ENCODE data around the gene LIN28A. TPM values are rescaled to one million over a fixed set of nuclear protein-coding genes. Genes with fewer than 3 reads are reported as not detected.

Gene LIN28A
- total RNA-seq, 1 experiment from 2014 or later, result 1,289 TPM

DNA sequence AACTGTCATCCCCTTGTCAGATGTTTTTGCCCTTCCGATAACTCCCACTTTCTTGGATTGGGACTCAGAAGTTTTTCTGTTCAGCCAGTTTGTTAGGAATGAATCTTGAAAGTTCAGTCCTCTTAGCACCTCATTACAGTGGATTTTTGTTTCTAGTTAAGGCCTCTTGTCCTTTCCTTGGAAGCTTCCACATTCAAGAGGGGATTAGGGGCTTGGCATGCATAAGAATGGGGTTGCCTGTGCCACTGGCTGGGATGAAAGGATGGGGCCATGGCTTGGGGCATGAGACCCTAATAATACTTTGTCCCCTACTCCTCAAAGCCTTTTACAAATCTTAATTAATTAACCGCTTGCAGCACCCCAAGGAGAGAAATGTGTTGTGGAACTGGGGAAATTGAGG, 19.1 kb downstream of the LIN28A start:
- Histone ChIP-seq H4K5ac (ENCODE audit: insufficient read length, low read depth, low read length) (no peak overlapping the region), H3K27ac (ENCODE audit: insufficient read length, low read depth, low read length) (no peak overlapping the region), H2AK5ac (ENCODE audit: insufficient read length, low read length) (no peak overlapping the region), H3K9me3 (ENCODE audit: control insufficient read depth, low read depth, low read length) (no peaks in the 10 kb centered on the region), H3K4ac (ENCODE audit: low read depth, low read length) (no peak overlapping the region), H2BK5ac (ENCODE audit: insufficient read length, low read length) (no peak overlapping the region), H3K23ac (ENCODE audit: insufficient read length, low read depth, low read length) (no peak overlapping the region), H3K79me2 (ENCODE audit: insufficient read depth, low read length) (no peaks in the 10 kb centered on the region), H3K4me2 (ENCODE audit: insufficient read depth, insufficient read length, low read length) (no peak overlapping the region), H2AFZ (ENCODE audit: low read length) (no peak overlapping the region), H2BK20ac (ENCODE audit: low read depth, low read length, poor library complexity, severe bottlenecking) (no peak overlapping the region), H3K79me1 (ENCODE audit: insufficient read depth, low read depth, low read length, poor library complexity, severe bottlenecking) (peaks cover 8% of the 10 kb centered on the region), H3K9ac (ENCODE audit: extremely low read depth, insufficient read length, low read length) (no peak overlapping the region), H3K14ac (ENCODE audit: insufficient read depth, low read length) (no peak overlapping the region), H3K4me1 (ENCODE audit: insufficient read depth, low read length) (no peaks in the 10 kb centered on the region), H3K56ac (ENCODE audit: insufficient read length, low read depth, low read length) (no peak overlapping the region), H2BK15ac (ENCODE audit: low read depth, low read length) (no peak overlapping the region), H3K27me3 (ENCODE audit: insufficient read depth, low read length) (no peaks in the 10 kb centered on the region), H3T11ph (ENCODE audit: low read length) (no peak overlapping the region), H2BK120ac (ENCODE audit: low read depth, low read length, poor library complexity, severe bottlenecking) (no peak overlapping the region), H4K91ac (ENCODE audit: insufficient read length, low read depth, low read length) (no peak overlapping the region), H4K20me1 (ENCODE audit: control insufficient read depth, insufficient read depth, insufficient read length) (no peaks in the 10 kb centered on the region), H2BK12ac (ENCODE audit: insufficient read length, low read depth, low read length) (no peak overlapping the region), H3K18ac (ENCODE audit: insufficient read length, low read depth, low read length) (no peak overlapping the region), H3K23me2 (ENCODE audit: insufficient read length, low read depth, low read length, poor library complexity, severe bottlenecking) (peaks cover 8% of the 10 kb centered on the region), H4K8ac (replicated peaks; ENCODE audit: insufficient read length, low read depth, low read length) (no peak overlapping the region)
- no CpG with 5 or more reads among the region's 2 CpGs for WGBS (ENCODE audit: extremely low coverage, insufficient read length, low lambda C conversion rate)
- H3K27ac Mint-ChIP-seq, result peak overlapping the region; percentile 94 to 100 (median 95); a peak in 6 of 7 replicates
- H3K36me3 Mint-ChIP-seq (ENCODE audit: insufficient read depth in 1 of 3, low read depth in 3 of 3), result peaks cover 30 to 64% (median 55%) of the 10 kb centered on the region in 3 experiments; a peak in 6 of 7 replicates
- no peaks in the 10 kb centered on the region for H3K9me3 Mint-ChIP-seq
- TF ChIP-seq, protein P1, sequence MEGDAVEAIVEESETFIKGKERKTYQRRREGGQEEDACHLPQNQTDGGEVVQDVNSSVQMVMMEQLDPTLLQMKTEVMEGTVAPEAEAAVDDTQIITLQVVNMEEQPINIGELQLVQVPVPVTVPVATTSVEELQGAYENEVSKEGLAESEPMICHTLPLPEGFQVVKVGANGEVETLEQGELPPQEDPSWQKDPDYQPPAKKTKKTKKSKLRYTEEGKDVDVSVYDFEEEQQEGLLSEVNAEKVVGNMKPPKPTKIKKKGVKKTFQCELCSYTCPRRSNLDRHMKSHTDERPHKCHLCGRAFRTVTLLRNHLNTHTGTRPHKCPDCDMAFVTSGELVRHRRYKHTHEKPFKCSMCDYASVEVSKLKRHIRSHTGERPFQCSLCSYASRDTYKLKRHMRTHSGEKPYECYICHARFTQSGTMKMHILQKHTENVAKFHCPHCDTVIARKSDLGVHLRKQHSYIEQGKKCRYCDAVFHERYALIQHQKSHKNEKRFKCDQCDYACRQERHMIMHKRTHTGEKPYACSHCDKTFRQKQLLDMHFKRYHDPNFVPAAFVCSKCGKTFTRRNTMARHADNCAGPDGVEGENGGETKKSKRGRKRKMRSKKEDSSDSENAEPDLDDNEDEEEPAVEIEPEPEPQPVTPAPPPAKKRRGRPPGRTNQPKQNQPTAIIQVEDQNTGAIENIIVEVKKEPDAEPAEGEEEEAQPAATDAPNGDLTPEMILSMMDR (conservative IDR thresholded peaks at IDR 0.05), result no peak
- no peaks in the 10 kb centered on the region; the same call in 1 of the 2 replicates for H3K27me3 Mint-ChIP-seq (ENCODE audit: low read depth)
- peak; percentile 47 for DNase-seq
- peaks cover 53 to 78% of the 10 kb centered on the region in 2 experiments for H3K4me1 Mint-ChIP-seq
- H3K4me3 Mint-ChIP-seq, result peak overlapping the region; percentile 38 to 68
